Liver (tissue), 9 donors: Measurements from ENCODE around the gene KANK4. TPM values are rescaled to one million over a fixed set of nuclear protein-coding genes. Genes with fewer than 3 reads are reported as not detected.

ENCODE experiments used
- DNase-seq: peaks from one replicate; pipeline ENCODE4 v3.0.0-alpha.2; 2017; ENCODE audit warnings: low spot score
- H3K27ac ChIP-seq, 2 donors: one replicate each; pipeline ENCODE4 v1.7.0; 2013; ENCODE audit warnings: inconsistent platforms in 2 of 2, low read length in 2 of 2, control low read depth in 1 of 2, low read depth in 1 of 2, mild to moderate bottlenecking in 1 of 2
- H3K27me3 ChIP-seq, 4 donors: one replicate each; pipeline versions ENCODE4 v1.6.1 to v1.7.0; 2013; ENCODE audit warnings: low read length in 3 of 4, inconsistent platforms in 1 of 4, mild to moderate bottlenecking in 1 of 4, moderate library complexity in 1 of 4; ENCODE audit not compliant: control insufficient read depth in 4 of 4, insufficient read depth in 4 of 4
- H3K36me3 ChIP-seq, 4 donors: one replicate each; pipeline versions ENCODE4 v1.6.1 to v1.7.0; 2013; ENCODE audit warnings: low read length in 3 of 4, mild to moderate bottlenecking in 3 of 4, low read depth in 1 of 4, moderate library complexity in 1 of 4; ENCODE audit not compliant: control insufficient read depth in 4 of 4, insufficient read depth in 3 of 4
- H3K4me1 ChIP-seq, 4 donors: one replicate each; pipeline versions ENCODE4 v1.6.1 to v1.7.0; 2013; ENCODE audit warnings: low read length in 3 of 4, mild to moderate bottlenecking in 3 of 4, moderate library complexity in 1 of 4; ENCODE audit not compliant: control insufficient read depth in 4 of 4, insufficient read depth in 4 of 4
- H3K4me3 ChIP-seq, 3 donors: one replicate each; pipeline versions ENCODE4 v1.6.1 to v1.7.0; 2013; ENCODE audit warnings: low read length in 3 of 3, control low read depth in 1 of 3, low read depth in 1 of 3, mild to moderate bottlenecking in 1 of 3
- H3K9ac ChIP-seq, 2 donors: one replicate each; pipeline ENCODE4 v1.7.0; 2013; ENCODE audit warnings: low read length in 2 of 2, mild to moderate bottlenecking in 2 of 2, moderate library complexity in 2 of 2, control low read depth in 1 of 2, low read depth in 1 of 2
- H3K9me3 ChIP-seq, 4 donors: one replicate each; pipeline versions ENCODE4 v1.6.1 to v1.7.0; 2013; ENCODE audit warnings: low read length in 3 of 4; ENCODE audit not compliant: control insufficient read depth in 4 of 4
- EGR1 ChIP-seq, 2 donors: IDR thresholded peaks; 2 replicates each; pipeline ENCODE4 v1.6.1; 2016 to 2018; ENCODE audit warnings: antibody characterized with exemption in 2 of 2, low read depth in 2 of 2
- FOXA1 ChIP-seq: IDR thresholded peaks from 2 replicates; pipeline ENCODE4 v1.6.1; 2016; ENCODE audit warnings: antibody characterized with exemption
- FOXA2 ChIP-seq: IDR thresholded peaks from 2 replicates; pipeline ENCODE4 v1.6.1; 2016; ENCODE audit warnings: antibody characterized with exemption
- GABPA ChIP-seq, 2 donors: IDR thresholded peaks in 1 of 2; conservative IDR thresholded peaks in 1 of 2; 2 replicates each; pipeline ENCODE4 v1.6.1; 2016; ENCODE audit warnings: antibody characterized with exemption in 2 of 2, mild to moderate bottlenecking in 1 of 2, moderate library complexity in 1 of 2
- HNF4A ChIP-seq, 2 donors: conservative IDR thresholded peaks; 2 replicates each; pipeline ENCODE4 v1.6.1; 2016; ENCODE audit warnings: antibody characterized with exemption in 2 of 2, mild to moderate bottlenecking in 2 of 2
- JUND ChIP-seq, 2 donors: IDR thresholded peaks; 2 replicates each; pipeline ENCODE4 v1.6.1; 2016; ENCODE audit warnings: antibody characterized with exemption in 2 of 2
- MAX ChIP-seq: IDR thresholded peaks from 2 replicates; pipeline ENCODE4 v1.6.1; 2016; ENCODE audit warnings: antibody characterized with exemption
- NR2F2 ChIP-seq: IDR thresholded peaks from 2 replicates; pipeline ENCODE4 v1.6.1; 2016; ENCODE audit warnings: antibody characterized with exemption
- RAD21 ChIP-seq, 2 donors: IDR thresholded peaks; 2 replicates each; pipeline ENCODE4 v1.6.1; 2016; ENCODE audit warnings: antibody characterized with exemption in 2 of 2, mild to moderate bottlenecking in 2 of 2
- RXRA ChIP-seq, 2 donors: IDR thresholded peaks; 2 replicates each; pipeline ENCODE4 v1.6.1; 2017 to 2018; ENCODE audit warnings: antibody characterized with exemption in 2 of 2, mild to moderate bottlenecking in 1 of 2
- SP1 ChIP-seq: IDR thresholded peaks from 2 replicates; pipeline ENCODE4 v1.6.1; 2018; ENCODE audit warnings: antibody characterized with exemption, mild to moderate bottlenecking
- TAF1 ChIP-seq: conservative IDR thresholded peaks from 2 replicates; pipeline ENCODE4 v1.6.1; 2016; ENCODE audit warnings: antibody characterized with exemption, mild to moderate bottlenecking
- YY1 ChIP-seq: IDR thresholded peaks from 2 replicates; pipeline ENCODE4 v1.6.1; 2016; ENCODE audit warnings: antibody characterized with exemption, mild to moderate bottlenecking
- ZBTB33 ChIP-seq: IDR thresholded peaks from 2 replicates; pipeline ENCODE4 v1.6.1; 2016; ENCODE audit warnings: antibody characterized with exemption
- WGBS: extraction: QIAGEN DNeasy Blood & Tissue Kit; methylation state at CpG from one replicate; pipeline ENCODE4 v1.1.7; 2013; 5-methylcytosine and 5-hydroxymethylcytosine counted together
- polyA plus RNA-seq, 2 donors: library from polyadenylated mRNA; stranded (reverse) in 1 of 2; unstranded in 1 of 2; fragments of 200-250 nt in 1 of 2; fragments of >200 nt in 1 of 2; fragmentation: Nextera tagmentation in 1 of 2; extraction: Ambion mirVana in 1 of 2; gene quantifications; one replicate each; pipeline versions ENCODE4 v1.2.1 to v1.2.3, GENCODE V29; 2013 to 2015
- total RNA-seq, 2 donors: library from RNA; depleted of rRNA; stranded (reverse); fragments of >200 nt; gene quantifications; one replicate each; pipeline ENCODE4 v1.2.3, GENCODE V29; 2014
- TF ChIP-seq, protein P1 (sequence below): fragments of 150-350 bp; IDR thresholded peaks from 2 replicates; pipeline ENCODE4 v1.5.1; 2017; ENCODE audit warnings: improper control_type of control experiment, low read depth, low read length; ENCODE audit not compliant: missing input control
- TF ChIP-seq, protein P2 (sequence below): IDR thresholded peaks from 2 replicates; pipeline ENCODE4 v1.6.1; 2016; ENCODE audit warnings: antibody characterized with exemption
- TF ChIP-seq, protein P3 (sequence below): IDR thresholded peaks from 2 replicates; pipeline ENCODE4 v1.6.1; 2016; ENCODE audit warnings: antibody characterized with exemption, mild to moderate bottlenecking
- donor health status: healthy.
- donor health status: healthy.
- donor health status: healthy.
- donor health status: healthy.
- donor health status: healthy.

KANK4 gene
- total and polyA plus RNA-seq, 4 donors = 0.58 to 4.6 (median 1.1) TPM

- Histone ChIP-seq H3K9me3 (no peaks in the 10 kb centered on the region), H3K4me3 (no peak overlapping the region), H3K27ac (no peak overlapping the region), H3K4me1 (no peaks in the 10 kb centered on the region), H3K27me3 (no peaks in the 10 kb centered on the region), H3K9ac (no peak overlapping the region), H3K36me3 (no peaks in the 10 kb centered on the region)
- no peak for DNase-seq
- no peak for TF ChIP-seq TAF1
- no peak for TF ChIP-seq YY1
- no peak for TF ChIP-seq RAD21 (IDR thresholded peaks at IDR 0.05)
- no peak for TF ChIP-seq SP1
- no peak for TF ChIP-seq MAX
- TF ChIP-seq, protein P1, sequence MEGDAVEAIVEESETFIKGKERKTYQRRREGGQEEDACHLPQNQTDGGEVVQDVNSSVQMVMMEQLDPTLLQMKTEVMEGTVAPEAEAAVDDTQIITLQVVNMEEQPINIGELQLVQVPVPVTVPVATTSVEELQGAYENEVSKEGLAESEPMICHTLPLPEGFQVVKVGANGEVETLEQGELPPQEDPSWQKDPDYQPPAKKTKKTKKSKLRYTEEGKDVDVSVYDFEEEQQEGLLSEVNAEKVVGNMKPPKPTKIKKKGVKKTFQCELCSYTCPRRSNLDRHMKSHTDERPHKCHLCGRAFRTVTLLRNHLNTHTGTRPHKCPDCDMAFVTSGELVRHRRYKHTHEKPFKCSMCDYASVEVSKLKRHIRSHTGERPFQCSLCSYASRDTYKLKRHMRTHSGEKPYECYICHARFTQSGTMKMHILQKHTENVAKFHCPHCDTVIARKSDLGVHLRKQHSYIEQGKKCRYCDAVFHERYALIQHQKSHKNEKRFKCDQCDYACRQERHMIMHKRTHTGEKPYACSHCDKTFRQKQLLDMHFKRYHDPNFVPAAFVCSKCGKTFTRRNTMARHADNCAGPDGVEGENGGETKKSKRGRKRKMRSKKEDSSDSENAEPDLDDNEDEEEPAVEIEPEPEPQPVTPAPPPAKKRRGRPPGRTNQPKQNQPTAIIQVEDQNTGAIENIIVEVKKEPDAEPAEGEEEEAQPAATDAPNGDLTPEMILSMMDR = no peak
- 82% methylated on average over 11 of the region's 11 CpGs for WGBS
Measured at GRCh38 chr1:62227496-62227895, 91.7 kb downstream of the KANK4 start.

DNA sequence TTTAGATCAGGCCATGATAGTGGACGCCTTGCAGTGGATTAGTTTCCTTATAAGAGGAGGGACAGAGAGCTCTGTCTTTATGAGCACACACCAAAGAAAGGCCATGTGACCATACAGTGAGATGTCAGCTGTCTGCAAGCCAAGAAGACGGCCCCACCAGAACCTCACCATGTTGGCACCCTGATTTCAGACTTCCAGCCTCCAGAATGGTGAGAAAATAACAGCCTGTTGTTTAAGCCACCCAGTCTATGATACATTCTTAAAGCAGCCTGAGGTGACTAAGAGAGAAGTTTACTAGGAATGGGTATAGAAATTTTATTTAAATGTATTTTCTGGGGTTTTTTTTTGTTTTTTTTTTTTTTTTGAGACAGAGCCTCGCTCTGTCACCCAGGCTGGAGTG, 95.1 kb downstream of the KANK4 start:
- Histone ChIP-seq H3K36me3 (no peaks in the 10 kb centered on the region), H3K4me3 (no peak overlapping the region), H3K9me3 (no peaks in the 10 kb centered on the region), H3K27me3 (no peaks in the 10 kb centered on the region), H3K9ac (no peak overlapping the region), H3K4me1 (no peaks in the 10 kb centered on the region), H3K27ac (no peak overlapping the region)
- DNase-seq = no peak
- TF ChIP-seq MAX = no peak
- no peak for TF ChIP-seq TAF1
- no peak for TF ChIP-seq NR2F2
- no peak for TF ChIP-seq HNF4A (conservative IDR thresholded peaks at IDR 0.05)
- TF ChIP-seq RAD21 (IDR thresholded peaks at IDR 0.05) = no peak
- TF ChIP-seq GABPA (IDR thresholded peaks at IDR 0.05 in 1 of 2, conservative IDR thresholded peaks at IDR 0.05 in 1 of 2) = no peak
- TF ChIP-seq, protein P2, sequence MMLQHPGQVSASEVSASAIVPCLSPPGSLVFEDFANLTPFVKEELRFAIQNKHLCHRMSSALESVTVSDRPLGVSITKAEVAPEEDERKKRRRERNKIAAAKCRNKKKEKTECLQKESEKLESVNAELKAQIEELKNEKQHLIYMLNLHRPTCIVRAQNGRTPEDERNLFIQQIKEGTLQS = no peak
- TF ChIP-seq ZBTB33 = no peak
- TF ChIP-seq JUND (IDR thresholded peaks at IDR 0.05) = no peak
- no peak for TF ChIP-seq FOXA2
- no peak for TF ChIP-seq EGR1 (IDR thresholded peaks at IDR 0.05; ENCODE audit: low read depth in 2 of 2)
- no peak for TF ChIP-seq FOXA1
- TF ChIP-seq RXRA (IDR thresholded peaks at IDR 0.05) = no peak
- WGBS = 44% methylated on average over 2 of the region's 3 CpGs

- H3K27ac ChIP-seq = no peak overlapping the region
- H3K9ac ChIP-seq = no peak overlapping the region
- DNase-seq = no peak
- no peaks in the 10 kb centered on the region for H3K27me3 ChIP-seq
- 95% methylated on average over 9 of the region's 9 CpGs for WGBS
- H3K9me3 ChIP-seq = no peaks in the 10 kb centered on the region
- no peaks in the 10 kb centered on the region for H3K36me3 ChIP-seq
- no peak overlapping the region for H3K4me3 ChIP-seq
- no peak for TF ChIP-seq TAF1
- no peak for TF ChIP-seq FOXA2
- TF ChIP-seq, protein P3, sequence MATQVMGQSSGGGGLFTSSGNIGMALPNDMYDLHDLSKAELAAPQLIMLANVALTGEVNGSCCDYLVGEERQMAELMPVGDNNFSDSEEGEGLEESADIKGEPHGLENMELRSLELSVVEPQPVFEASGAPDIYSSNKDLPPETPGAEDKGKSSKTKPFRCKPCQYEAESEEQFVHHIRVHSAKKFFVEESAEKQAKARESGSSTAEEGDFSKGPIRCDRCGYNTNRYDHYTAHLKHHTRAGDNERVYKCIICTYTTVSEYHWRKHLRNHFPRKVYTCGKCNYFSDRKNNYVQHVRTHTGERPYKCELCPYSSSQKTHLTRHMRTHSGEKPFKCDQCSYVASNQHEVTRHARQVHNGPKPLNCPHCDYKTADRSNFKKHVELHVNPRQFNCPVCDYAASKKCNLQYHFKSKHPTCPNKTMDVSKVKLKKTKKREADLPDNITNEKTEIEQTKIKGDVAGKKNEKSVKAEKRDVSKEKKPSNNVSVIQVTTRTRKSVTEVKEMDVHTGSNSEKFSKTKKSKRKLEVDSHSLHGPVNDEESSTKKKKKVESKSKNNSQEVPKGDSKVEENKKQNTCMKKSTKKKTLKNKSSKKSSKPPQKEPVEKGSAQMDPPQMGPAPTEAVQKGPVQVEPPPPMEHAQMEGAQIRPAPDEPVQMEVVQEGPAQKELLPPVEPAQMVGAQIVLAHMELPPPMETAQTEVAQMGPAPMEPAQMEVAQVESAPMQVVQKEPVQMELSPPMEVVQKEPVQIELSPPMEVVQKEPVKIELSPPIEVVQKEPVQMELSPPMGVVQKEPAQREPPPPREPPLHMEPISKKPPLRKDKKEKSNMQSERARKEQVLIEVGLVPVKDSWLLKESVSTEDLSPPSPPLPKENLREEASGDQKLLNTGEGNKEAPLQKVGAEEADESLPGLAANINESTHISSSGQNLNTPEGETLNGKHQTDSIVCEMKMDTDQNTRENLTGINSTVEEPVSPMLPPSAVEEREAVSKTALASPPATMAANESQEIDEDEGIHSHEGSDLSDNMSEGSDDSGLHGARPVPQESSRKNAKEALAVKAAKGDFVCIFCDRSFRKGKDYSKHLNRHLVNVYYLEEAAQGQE = no peak
- no peak for TF ChIP-seq FOXA1
- TF ChIP-seq NR2F2 = no peak
- no peak for TF ChIP-seq JUND (IDR thresholded peaks at IDR 0.05)
- TF ChIP-seq, protein P2 = no peak
- no peak for TF ChIP-seq EGR1 (IDR thresholded peaks at IDR 0.05; ENCODE audit: low read depth in 2 of 2)
- no peak for TF ChIP-seq RAD21 (IDR thresholded peaks at IDR 0.05)
- TF ChIP-seq HNF4A (conservative IDR thresholded peaks at IDR 0.05) = no peak
- no peaks in the 10 kb centered on the region for H3K4me1 ChIP-seq
Measured at GRCh38 chr1:62222321-62222720, 96.9 kb downstream of the KANK4 start.
